ENCODE measurements around the gene NAV2.

GRCh38 chr11:20134991-20135736 lies 422.5 kb downstream of the NAV2 start:
- TF ChIP-seq CTCF (IDR thresholded peaks at IDR 0.05) (no peak), POLR2A (IDR thresholded peaks at IDR 0.05) (no peak)
